Testis (tissue), 3 donors: ENCODE data around the gene PTCD2. TPM values are rescaled to one million over a fixed set of nuclear protein-coding genes. Genes with fewer than 3 reads are reported as not detected.
A peak's percentile ranks its signal among the peaks of the same experiment; 100 is the strongest.
"Not testable (repeated sequence)": the region's sequence is repeated elsewhere in the genome, so short reads cannot be mapped to it uniquely, and the experiment has no call there.

ENCODE experiments used
- DNase-seq: peaks from one replicate; pipeline ENCODE4 v3.0.0-alpha.2; 2019
- H3K27ac ChIP-seq, 2 donors: fragments of 200-600 bp; sonication (generic); one replicate each; pipeline ENCODE4 v1.5.1; 2019
- H3K27me3 ChIP-seq: fragments of 200-600 bp; sonication (generic); one replicate; pipeline ENCODE4 v1.5.1; 2019
- H3K36me3 ChIP-seq: fragments of 200-600 bp; sonication (generic); one replicate; pipeline ENCODE4 v1.5.1; 2017; ENCODE audit warnings: low read depth; ENCODE audit errors: missing control alignments
- H3K4me1 ChIP-seq: fragments of 200-600 bp; sonication (generic); one replicate; pipeline ENCODE4 v1.5.1; 2019
- H3K4me3 ChIP-seq, 2 donors: fragments of 200-600 bp; sonication (generic); one replicate each; pipeline ENCODE4 v1.5.1; 2017 to 2019
- H3K9me3 ChIP-seq: fragments of 200-600 bp; sonication (generic); one replicate; pipeline ENCODE4 v1.5.1; 2017
- POLR2A ChIP-seq: fragments of 450-650 bp; IDR thresholded peaks from one replicate; pipeline ENCODE4 v1.6.1; 2017; ENCODE audit warnings: antibody characterized with exemption, mild to moderate bottlenecking, moderate library complexity
- WGBS, 2 donors: methylation state at CpG; one replicate each; pipeline ENCODE4 v1.1.5; 2018; 5-methylcytosine and 5-hydroxymethylcytosine counted together
- intact Hi-C: fragments of 100-400 bp; cut with DNase I; formaldehyde crosslinking; loops from one replicate; pipeline ENCODE4 v1.15.1; 2023; ENCODE audit warnings: low total_unique reads
- polyA plus RNA-seq: library from polyadenylated mRNA; stranded (reverse); fragments of 350-450 nt; fragmentation: Illumina TruSeq; extraction: RNeasy Lipid Tissue Mini Kit (QIAGEN cat#74804); gene quantifications from one replicate; pipeline ENCODE4 v1.2.3, GENCODE V29; 2014; ENCODE audit warnings: low read depth, low replicate concordance; ENCODE audit not compliant: insufficient read depth
- total RNA-seq, 2 donors: library from RNA; depleted of rRNA; stranded (reverse); fragments of >200 nt; gene quantifications; one replicate each; pipeline ENCODE4 v1.2.3, GENCODE V29; 2016
- TF ChIP-seq, protein P1 (sequence below), 3 experiments: fragments of 450-650 bp in 2 of 3; fragments of 200-600 bp in 1 of 3; sonication (generic) in 1 of 3; IDR thresholded peaks; one replicate each; pipeline ENCODE4 v1.5.1; 2016 to 2019; ENCODE audit warnings: antibody characterized with exemption in 3 of 3, mild to moderate bottlenecking in 2 of 3, moderate library complexity in 1 of 3

PTCD2 gene
- total and polyA plus RNA-seq, 3 donors from 2014 or later: 4.9 to 9.0 (median 8.2) TPM

DNA sequence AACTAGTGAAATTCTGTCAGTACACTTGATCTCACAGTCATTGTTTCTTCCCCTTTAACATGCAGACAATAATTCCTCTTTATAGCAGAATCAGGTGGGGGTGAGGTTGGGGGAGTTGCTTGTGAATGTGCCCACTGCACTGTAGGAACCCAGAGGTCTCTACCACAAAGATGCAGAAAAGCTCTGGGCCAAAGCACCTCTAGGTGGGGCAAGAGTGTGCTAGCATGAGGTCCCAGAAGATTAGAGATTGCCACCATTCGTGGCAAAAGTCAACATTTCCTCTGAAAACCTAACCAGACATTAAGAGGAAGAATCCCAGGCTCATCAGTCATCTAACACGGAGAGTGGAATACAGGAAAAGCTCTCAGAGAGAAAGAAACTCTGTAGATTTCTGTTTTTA lies 74.5 kb downstream of the PTCD2 start:
- no peak overlapping the region for H3K27ac ChIP-seq
- DNase-seq: peak; percentile 30
- intact Hi-C loops: no loop called here
- H3K9me3 ChIP-seq: no peaks in the 10 kb centered on the region
- no peaks in the 10 kb centered on the region for H3K36me3 ChIP-seq
- WGBS, 2 donors: 56 to 87% methylated on average over 2 of the region's 2 CpGs
- H3K4me3 ChIP-seq: no peak overlapping the region
- TF ChIP-seq, protein P1, sequence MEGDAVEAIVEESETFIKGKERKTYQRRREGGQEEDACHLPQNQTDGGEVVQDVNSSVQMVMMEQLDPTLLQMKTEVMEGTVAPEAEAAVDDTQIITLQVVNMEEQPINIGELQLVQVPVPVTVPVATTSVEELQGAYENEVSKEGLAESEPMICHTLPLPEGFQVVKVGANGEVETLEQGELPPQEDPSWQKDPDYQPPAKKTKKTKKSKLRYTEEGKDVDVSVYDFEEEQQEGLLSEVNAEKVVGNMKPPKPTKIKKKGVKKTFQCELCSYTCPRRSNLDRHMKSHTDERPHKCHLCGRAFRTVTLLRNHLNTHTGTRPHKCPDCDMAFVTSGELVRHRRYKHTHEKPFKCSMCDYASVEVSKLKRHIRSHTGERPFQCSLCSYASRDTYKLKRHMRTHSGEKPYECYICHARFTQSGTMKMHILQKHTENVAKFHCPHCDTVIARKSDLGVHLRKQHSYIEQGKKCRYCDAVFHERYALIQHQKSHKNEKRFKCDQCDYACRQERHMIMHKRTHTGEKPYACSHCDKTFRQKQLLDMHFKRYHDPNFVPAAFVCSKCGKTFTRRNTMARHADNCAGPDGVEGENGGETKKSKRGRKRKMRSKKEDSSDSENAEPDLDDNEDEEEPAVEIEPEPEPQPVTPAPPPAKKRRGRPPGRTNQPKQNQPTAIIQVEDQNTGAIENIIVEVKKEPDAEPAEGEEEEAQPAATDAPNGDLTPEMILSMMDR (IDR thresholded peaks at IDR 0.05): no peak
- TF ChIP-seq POLR2A: no peak
- no peaks in the 10 kb centered on the region for H3K4me1 ChIP-seq
- no peaks in the 10 kb centered on the region for H3K27me3 ChIP-seq

DNA sequence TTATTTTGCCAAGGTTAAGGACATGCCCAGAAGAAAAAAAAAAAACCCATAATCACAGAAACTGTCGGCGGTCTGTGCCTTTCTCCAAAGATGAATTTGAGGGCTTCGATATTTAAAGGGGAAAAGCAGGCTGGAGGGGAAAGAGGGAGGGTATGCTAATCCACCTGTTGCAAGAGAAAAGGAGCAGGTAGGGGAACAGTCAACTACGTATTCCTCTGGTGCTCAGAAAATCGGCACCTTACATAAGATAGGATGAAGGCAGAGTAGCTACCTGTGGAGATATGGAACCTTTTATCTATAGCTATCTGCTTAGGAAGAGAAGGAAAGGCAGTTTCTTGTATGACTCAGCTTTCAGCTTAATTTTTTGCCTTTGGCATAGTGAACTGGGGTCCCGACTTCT lies 77.7 kb downstream of the PTCD2 start:
- Histone ChIP-seq H3K4me3 (no peak overlapping the region), H3K9me3 (no peaks in the 10 kb centered on the region), H3K4me1 (peaks cover under 1% of the 10 kb centered on the region), H3K27me3 (no peaks in the 10 kb centered on the region), H3K27ac (no peak overlapping the region), H3K36me3 (no peaks in the 10 kb centered on the region)
- WGBS, 2 donors: 78 to 86% methylated on average over 6 of the region's 6 CpGs
- DNase-seq: no peak
- TF ChIP-seq, protein P1 (IDR thresholded peaks at IDR 0.05): no peak
- TF ChIP-seq POLR2A: no peak
- intact Hi-C loops: no loop called here

DNA sequence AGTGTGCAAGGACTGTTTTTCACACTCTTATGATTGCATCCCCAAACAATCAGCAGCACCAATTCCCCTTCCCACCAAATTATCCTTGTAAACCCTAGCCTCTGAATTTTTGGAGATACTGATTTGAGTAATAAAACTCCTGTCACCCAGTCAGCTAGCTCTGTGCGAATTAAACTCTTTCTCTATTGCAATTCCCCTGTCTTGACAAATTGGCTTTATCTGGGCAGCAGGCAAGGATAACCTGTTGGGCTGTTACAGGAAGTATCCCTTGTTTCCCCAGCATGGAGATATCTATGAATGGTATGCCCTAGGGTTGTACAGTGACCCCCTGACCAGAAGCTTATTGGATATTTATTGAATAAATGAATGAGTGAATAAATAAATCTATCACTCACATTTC lies 80.8 kb downstream of the PTCD2 start:
- Histone ChIP-seq H3K9me3 (no peaks in the 10 kb centered on the region), H3K27ac (no peak overlapping the region), H3K4me3 (no peak overlapping the region), H3K4me1 (peaks cover 4% of the 10 kb centered on the region), H3K27me3 (no peaks in the 10 kb centered on the region), H3K36me3 (no peaks in the 10 kb centered on the region)
- 43 to 93% methylated on average over 1 of the region's 1 CpG for WGBS, 2 donors
- TF ChIP-seq, protein P1 (IDR thresholded peaks at IDR 0.05): no peak
- no peak for TF ChIP-seq POLR2A
- intact Hi-C loops: no loop called here
- DNase-seq: no peak

DNA sequence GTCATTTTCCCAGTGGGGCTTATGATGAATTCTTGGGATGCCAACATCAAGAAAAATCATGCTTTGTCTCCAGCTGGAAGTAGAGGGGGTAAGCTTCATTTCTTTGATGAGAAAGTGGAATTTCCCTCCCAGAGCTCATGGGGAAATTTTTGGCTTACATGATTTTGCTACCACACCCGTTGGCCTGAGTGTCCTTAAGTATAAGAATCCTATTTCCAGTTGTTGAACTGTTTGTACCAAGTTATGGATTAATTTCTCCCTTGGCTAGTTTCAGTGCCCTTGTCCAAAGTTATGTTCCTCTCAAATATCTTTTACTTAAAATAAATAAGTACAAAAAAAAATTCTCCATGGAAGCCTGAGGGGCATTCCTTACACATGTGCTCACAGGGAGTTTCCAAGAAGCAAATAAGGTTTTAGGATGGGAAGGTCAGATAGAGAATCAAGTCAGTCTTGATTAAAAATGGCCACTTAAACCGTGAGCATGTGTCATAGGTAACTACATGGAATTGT lies 82.3 kb downstream of the PTCD2 start:
- no peak for DNase-seq
- H3K27me3 ChIP-seq: no peaks in the 10 kb centered on the region
- 46 to 53% methylated on average over 2 of the region's 2 CpGs for WGBS, 2 donors
- H3K4me1 ChIP-seq: peaks cover 4% of the 10 kb centered on the region
- peak overlapping the region in 1 of 2 donors; percentile 33 for H3K27ac ChIP-seq
- no peak for TF ChIP-seq POLR2A
- intact Hi-C loops: no loop called here
- no peaks in the 10 kb centered on the region for H3K36me3 ChIP-seq
- H3K9me3 ChIP-seq: no peaks in the 10 kb centered on the region
- no peak overlapping the region for H3K4me3 ChIP-seq

DNA sequence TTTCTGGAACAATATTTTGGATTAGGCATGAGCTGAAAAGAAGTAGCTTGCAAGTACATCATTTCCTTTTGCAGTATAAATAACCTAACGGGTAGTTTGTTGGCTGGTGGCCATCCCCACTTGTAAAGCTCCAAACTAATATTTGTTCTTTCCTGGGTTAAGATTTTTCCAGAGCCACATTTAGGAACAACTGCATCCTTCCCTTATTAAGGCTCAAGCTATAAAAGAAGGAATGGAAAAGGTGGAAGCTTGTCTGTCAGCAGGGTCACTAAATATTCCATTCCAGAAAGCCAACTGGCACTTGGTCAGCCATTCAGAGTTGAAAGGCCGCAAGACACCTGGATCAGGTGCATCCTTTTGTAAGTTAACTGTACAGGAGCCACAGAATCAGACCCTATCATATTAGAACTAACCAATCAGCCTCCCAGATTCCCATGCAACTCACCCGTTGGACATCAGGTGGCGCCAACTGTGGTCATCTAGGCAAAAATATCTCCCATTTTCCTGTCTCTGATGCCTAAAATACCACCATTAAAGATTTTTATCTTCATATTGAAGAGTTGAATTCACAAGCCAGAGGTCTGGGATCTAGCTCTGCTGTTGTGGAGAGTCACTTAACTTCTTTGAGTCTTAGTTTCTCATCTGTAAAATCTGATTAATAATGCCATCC lies 82.9 kb downstream of the PTCD2 start:
- H3K9me3 ChIP-seq: no peaks in the 10 kb centered on the region
- TF ChIP-seq, protein P1 (IDR thresholded peaks at IDR 0.05): no peak
- no peak for TF ChIP-seq POLR2A
- WGBS, 2 donors: 56 to 70% methylated on average over 4 of the region's 4 CpGs
- peak overlapping the region in 1 of 2 donors; percentile 33 for H3K27ac ChIP-seq
- no peaks in the 10 kb centered on the region for H3K27me3 ChIP-seq
- no peak for DNase-seq
- H3K4me1 ChIP-seq: peaks cover 4% of the 10 kb centered on the region
- no peaks in the 10 kb centered on the region for H3K36me3 ChIP-seq
- intact Hi-C loops: no loop called here
- no peak overlapping the region for H3K4me3 ChIP-seq

DNA sequence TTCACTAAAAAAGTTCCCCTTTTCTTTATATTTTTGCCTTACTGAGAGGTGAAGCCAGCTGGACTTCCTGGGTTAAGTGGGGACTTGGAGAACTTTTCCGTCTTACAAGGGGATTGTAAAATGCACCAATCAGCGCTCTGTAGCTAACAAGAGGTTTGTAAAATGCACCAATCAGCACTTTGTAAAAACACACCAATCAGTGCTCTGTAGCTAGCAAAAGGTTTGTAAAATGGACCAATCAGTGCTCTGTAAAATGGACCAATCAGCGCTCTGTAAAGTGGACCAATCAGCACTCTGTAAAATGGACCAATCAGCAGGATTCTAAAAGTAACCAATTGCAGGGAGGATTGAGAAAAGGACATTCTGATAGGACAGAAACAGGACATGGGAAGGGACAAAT lies 84.6 kb downstream of the PTCD2 start:
- 89 to 91% methylated on average over 3 of the region's 3 CpGs for WGBS, 2 donors
- H3K9me3 ChIP-seq, intact Hi-C loops, H3K4me3 ChIP-seq, H3K36me3 ChIP-seq, H3K27me3 ChIP-seq, H3K27ac ChIP-seq, H3K4me1 ChIP-seq: not testable (repeated sequence)
- DNase-seq: peak; percentile 20
